Spinal cord (tissue), 10 donors: ENCODE measurements around the gene TNFRSF8. TPM values are rescaled to one million over a fixed set of nuclear protein-coding genes. Genes with fewer than 3 reads are reported as not detected.
"Not testable (repeated sequence)": the region's sequence is repeated elsewhere in the genome, so short reads cannot be mapped to it uniquely, and the experiment has no call there.

Source experiments
- DNase-seq, 6 donors: peaks; one replicate each; pipeline versions ENCODE4 v3.0.0 to v3.0.0-alpha.2; 2013 to 2015; ENCODE audit warnings: low spot score in 6 of 6, low read depth in 4 of 6
- H3K27ac ChIP-seq: one replicate; pipeline ENCODE4 v1.5.1; 2013; ENCODE audit warnings: low read depth, low read length, control low read depth
- H3K27me3 ChIP-seq: one replicate; pipeline ENCODE4 v1.6.1; 2013; ENCODE audit warnings: low read length; ENCODE audit not compliant: control insufficient read depth, insufficient read depth
- H3K36me3 ChIP-seq: one replicate; pipeline ENCODE4 v1.6.1; 2013; ENCODE audit warnings: low read length; ENCODE audit not compliant: control insufficient read depth, insufficient read depth
- H3K4me1 ChIP-seq: one replicate; pipeline ENCODE4 v1.6.1; 2013; ENCODE audit warnings: low read length; ENCODE audit not compliant: control insufficient read depth, insufficient read depth
- H3K4me3 ChIP-seq: one replicate; pipeline ENCODE4 v1.5.1; 2013; ENCODE audit warnings: low read depth, low read length, control low read depth
- H3K9me3 ChIP-seq: one replicate; pipeline ENCODE4 v1.6.1; 2013; ENCODE audit warnings: low read length; ENCODE audit not compliant: control insufficient read depth, insufficient read depth
- WGBS: methylation state at CpG from one replicate; pipeline ENCODE4 v1.1.5; 2013; ENCODE audit warnings: missing lambda C conversion rate; ENCODE audit not compliant: insufficient coverage; 5-methylcytosine and 5-hydroxymethylcytosine counted together
- polyA plus RNA-seq, 2 donors: library from polyadenylated mRNA; unstranded; fragments of 120-200 nt; gene quantifications; one replicate each; pipeline ENCODE4 v1.2.1, GENCODE V29; 2013; ENCODE audit not compliant: insufficient read length in 2 of 2
- total RNA-seq, 2 donors: library from RNA; depleted of rRNA in 1 of 2; stranded (reverse); fragments of 120-200 nt in 1 of 2; fragments of >200 nt in 1 of 2; gene quantifications; one replicate each; pipeline versions ENCODE4 v1.2.3 to v1.2.4, GENCODE V29; 2013 to 2014
- donor health status: healthy.

The TNFRSF8 gene
- total and polyA plus RNA-seq, 4 donors = 0.11 to 0.20 (median 0.12) TPM; not detected in 1

DNA sequence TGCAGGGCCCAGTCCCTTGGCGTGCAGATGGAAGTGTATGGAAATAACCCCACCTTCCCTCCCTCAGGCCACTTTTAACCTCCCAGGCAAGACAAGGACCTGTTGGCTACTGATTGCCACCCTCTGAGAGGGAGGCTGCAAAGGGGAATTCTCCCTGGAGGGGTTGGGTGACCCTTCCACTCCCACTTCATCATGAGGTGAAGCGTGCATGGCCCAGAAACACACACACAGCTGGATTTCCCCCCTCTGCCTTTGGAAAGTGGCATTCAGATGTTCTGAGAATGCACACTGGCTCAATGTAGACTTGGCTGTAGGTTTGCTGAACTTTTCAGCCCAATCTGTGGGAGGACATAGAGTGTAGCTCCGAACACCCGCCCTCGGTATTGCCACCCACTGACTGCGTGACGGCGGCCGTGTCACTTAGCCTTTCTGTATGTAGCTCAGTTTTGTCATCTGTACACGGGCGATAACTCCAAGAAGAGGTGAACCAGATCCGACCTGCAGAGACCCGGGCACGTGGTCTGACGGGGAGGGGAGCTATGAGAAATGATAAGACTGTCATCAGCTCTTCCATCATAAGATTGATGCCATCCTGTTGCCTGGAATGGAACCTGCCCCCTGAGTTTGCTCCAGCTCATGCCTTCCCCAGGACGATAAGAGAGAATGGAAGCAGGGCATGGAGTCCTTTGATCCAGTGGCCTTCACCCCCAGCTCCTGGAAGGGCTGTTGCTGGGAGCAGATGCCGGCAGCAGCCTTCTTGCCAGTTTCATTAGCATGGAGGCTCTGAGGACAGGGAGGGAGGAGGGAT is 24.5 kb upstream of the TNFRSF8 start:
- Histone ChIP-seq H3K27me3 (no peaks in the 10 kb centered on the region), H3K4me1 (peaks cover 21% of the 10 kb centered on the region), H3K9me3 (no peaks in the 10 kb centered on the region), H3K4me3 (no peak overlapping the region), H3K36me3 (no peaks in the 10 kb centered on the region), H3K27ac (no peak overlapping the region)
- DNase-seq = no peak
- WGBS = 74% methylated on average over 9 of the region's 17 CpGs

DNA sequence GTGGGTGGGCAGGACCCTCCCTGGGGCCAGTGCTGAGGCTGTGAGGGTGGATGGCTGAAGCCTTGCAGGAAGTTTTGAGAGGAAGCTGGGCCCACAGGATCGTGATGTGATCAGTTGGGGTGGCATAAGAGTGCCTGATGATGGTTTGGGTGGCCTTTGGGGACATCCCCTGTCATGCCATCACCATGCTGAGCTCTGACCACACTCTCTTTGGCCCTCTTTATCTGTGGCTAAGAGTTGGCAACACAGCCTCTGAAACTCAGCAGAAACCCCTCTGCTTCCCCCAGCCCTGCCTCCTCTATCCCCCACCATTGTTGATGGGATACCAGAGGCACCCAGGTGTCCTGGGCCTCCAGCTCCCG is 24.0 kb upstream of the TNFRSF8 start:
- Histone ChIP-seq H3K36me3 (no peaks in the 10 kb centered on the region), H3K27me3 (no peaks in the 10 kb centered on the region), H3K27ac (no peak overlapping the region), H3K4me3 (no peak overlapping the region), H3K4me1 (peaks cover 16% of the 10 kb centered on the region), H3K9me3 (no peaks in the 10 kb centered on the region)
- WGBS = 40% methylated on average over 1 of the region's 2 CpGs
- no peak for DNase-seq

DNA sequence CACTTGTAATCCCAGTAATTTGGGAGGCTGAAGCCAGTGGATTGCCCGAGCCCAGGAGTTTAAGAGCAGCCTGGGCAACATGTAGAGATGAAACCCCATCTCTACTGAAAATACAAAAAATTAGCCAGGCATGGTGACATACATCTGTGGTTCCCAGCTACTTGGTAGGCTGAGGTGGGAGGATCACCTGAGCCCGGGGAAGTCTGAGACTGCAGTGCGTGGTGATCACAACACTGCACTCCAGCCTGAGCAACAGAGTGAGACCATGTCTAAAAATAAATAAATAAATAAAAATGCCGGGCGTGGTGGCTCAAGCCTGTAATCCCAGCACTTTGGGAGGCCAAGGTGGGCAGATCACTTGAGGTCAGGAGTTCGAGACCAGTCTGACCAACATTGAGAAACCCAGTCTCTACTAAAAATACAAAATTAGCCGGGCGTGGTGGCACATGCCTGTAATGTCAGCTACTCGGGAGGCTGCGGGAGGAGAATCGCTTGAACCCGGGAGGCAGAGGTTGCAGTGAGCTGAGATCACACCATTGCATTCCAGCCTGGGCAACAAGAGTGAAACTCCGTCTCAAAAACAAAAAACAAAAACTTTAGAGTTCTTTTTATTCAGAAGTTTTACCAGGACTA is 23.2 kb upstream of the TNFRSF8 start:
- 92% methylated on average over 8 of the region's 13 CpGs for WGBS
- not testable (repeated sequence) for H3K4me1 ChIP-seq, H3K9me3 ChIP-seq, H3K36me3 ChIP-seq, DNase-seq, H3K4me3 ChIP-seq, H3K27ac ChIP-seq, H3K27me3 ChIP-seq

DNA sequence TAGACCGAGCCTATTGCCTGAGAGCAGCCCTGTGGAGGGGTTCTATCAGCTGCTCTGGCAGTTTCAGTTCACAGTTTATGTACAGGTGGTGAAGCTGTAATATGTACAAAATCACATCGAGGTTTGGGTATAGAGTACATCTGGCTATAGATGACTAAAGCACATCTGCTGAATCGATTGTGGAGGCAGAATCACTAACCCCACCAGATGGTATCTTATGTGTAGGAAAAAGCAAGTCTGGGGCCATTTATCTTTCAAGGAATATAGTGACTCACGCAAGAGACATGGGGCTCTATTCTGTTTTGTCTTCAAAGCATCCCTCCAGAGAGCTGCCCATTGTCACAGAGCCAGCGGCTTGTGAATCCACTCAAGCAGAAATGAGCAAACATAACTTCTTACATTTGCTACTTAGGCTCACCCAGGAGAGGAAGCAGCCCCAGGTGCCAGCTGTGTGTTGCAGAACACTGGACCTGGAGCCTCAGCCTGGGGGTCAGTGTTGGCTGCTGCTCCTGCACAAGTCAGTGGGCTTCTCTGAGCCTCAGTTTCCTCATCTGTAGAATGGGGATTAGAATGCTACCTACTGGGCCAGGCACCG is 22.5 kb upstream of the TNFRSF8 start:
- no peak overlapping the region for H3K27ac ChIP-seq

DNA sequence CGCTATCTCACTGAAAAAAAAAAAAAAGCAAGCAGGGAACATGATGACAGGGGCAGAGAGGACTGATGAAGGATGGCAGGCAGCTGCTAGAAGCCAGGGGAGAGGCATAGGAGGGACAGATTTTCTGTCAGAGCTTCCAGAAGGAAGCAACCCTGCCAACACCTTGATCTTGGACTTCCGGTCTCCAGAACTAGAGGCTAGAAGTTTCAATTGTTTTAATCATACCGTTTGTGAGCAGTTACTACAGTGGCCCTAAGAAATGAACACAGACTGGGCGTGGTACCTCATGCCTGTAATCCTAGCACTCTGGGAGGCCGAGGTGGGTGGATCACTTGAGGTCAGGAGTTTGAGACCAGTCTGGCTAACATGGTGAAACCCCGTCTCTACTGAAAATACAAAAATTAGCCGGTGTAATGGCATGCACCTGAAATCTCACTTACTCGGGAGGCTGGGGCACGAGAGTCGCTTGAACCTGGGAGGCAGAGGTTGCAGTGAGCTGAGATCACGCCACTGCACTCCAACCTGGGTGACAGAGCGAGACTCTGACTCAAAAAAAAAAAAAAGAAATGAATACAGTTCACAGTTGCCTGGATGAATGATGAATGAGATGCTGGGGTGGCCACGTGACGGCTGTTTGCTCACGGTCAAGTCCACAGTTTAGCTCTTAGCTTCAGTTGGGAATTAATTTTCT is 18.8 kb upstream of the TNFRSF8 start:
- DNase-seq = not testable (repeated sequence)

More for the DNA sequence above, 22.5 kb upstream of the TNFRSF8 start:
- Histone ChIP-seq H3K27me3 (no peaks in the 10 kb centered on the region), H3K4me1 (peaks cover 5% of the 10 kb centered on the region), H3K4me3 (no peak overlapping the region), H3K36me3 (no peaks in the 10 kb centered on the region), H3K9me3 (no peaks in the 10 kb centered on the region)
- peak in 1 of 6 donors; percentile 56 for DNase-seq
- WGBS = 30% methylated on average over 1 of the region's 6 CpGs

DNA sequence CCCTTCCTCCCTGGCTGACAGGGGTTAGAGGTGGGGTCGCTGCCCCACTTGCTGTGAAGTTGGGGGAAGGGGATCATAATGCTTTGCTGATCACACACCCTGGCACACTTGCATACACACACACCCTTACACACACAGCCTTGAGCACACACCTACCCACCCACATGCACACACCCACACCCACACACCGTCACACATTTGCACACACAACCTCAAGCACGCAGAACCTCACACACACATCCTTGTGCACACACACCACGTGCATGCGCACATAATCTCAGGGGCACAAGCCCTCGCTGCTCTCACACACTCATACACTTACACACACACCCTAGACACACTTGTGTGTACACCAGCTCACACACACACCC is 16.4 kb upstream of the TNFRSF8 start:
- Histone ChIP-seq H3K4me1 (peaks cover 18% of the 10 kb centered on the region), H3K9me3 (no peaks in the 10 kb centered on the region), H3K27ac (no peak overlapping the region), H3K27me3 (no peaks in the 10 kb centered on the region), H3K36me3 (no peaks in the 10 kb centered on the region), H3K4me3 (no peak overlapping the region)
- WGBS = 91% methylated on average over 5 of the region's 6 CpGs
- no peak for DNase-seq

More for the DNA sequence above, 18.8 kb upstream of the TNFRSF8 start:
- not testable (repeated sequence) for H3K27me3 ChIP-seq, H3K36me3 ChIP-seq, H3K27ac ChIP-seq, H3K9me3 ChIP-seq, H3K4me3 ChIP-seq
- peaks cover 20% of the 10 kb centered on the region for H3K4me1 ChIP-seq
- 82% methylated on average over 14 of the region's 15 CpGs for WGBS

DNA sequence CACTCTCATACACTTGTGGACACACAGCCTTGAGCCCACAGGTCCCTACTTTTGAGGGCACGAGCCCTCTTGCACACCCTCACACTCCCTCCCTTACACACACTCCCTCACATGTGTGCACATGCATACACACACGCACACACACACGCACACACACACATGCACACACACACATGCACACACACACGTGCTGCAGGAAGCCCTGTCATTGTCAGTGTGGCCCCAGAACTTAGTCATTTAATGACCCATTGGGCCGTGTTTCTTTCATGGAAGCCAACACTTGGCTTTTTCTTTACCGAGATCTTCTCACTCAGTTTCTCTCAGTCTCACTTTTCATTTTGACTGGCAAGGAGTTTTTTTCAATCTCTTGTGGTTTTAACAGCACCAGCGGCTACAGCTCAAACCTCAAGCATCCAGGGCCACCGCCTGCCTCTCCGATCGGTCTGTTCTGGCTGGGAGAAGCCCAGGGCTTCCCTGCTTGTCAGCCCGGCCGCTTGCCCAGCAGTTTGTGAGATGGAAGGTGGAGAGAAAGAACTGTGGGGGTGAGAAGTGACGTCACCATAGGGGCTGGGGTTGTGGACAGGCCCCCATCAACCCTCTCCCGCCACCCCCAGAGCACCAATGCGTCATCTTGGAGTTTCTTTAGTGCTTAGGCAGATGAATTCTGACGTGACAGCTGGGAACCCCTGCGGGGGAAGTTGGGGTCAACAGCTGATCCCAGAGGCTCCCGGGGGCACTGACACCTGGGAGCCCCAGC is 15.8 kb upstream of the TNFRSF8 start:
- no peak overlapping the region for H3K27ac ChIP-seq
- H3K27me3 ChIP-seq = no peaks in the 10 kb centered on the region
- H3K9me3 ChIP-seq = no peaks in the 10 kb centered on the region
- 73% methylated on average over 14 of the region's 18 CpGs for WGBS
- no peak overlapping the region for H3K4me3 ChIP-seq
- no peak for DNase-seq
- H3K36me3 ChIP-seq = no peaks in the 10 kb centered on the region
- H3K4me1 ChIP-seq = peaks cover 23% of the 10 kb centered on the region

DNA sequence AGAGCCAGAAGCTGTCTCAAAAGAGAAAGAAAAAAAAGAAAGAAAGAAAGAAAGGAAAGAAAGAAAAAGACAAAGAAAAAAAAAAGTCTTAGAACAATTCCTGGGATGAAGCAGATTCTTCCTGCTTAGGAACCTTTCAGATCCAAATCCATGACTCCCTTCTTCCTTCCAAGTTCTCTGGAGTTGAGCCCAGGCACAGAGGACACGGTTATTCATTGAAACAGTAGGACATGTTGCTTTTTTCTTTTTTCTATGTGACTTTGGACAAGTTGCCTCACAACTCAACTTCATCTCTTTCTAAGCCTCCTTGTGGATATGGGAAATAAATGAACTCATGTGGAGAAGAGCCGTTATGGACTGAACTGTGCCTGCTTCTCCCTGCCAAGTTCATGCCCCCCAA is 14.7 kb upstream of the TNFRSF8 start:
- H3K27me3 ChIP-seq = no peaks in the 10 kb centered on the region
- H3K4me1 ChIP-seq = peaks cover 34% of the 10 kb centered on the region
- no CpG with 5 or more reads among the region's 2 CpGs for WGBS
- DNase-seq = peak in 5 of 6 donors; percentile 45 to 89 (median 63)
- peak overlapping the region; percentile 33 for H3K27ac ChIP-seq
- no peak overlapping the region for H3K4me3 ChIP-seq
- H3K9me3 ChIP-seq = no peaks in the 10 kb centered on the region
- H3K36me3 ChIP-seq = no peaks in the 10 kb centered on the region

DNA sequence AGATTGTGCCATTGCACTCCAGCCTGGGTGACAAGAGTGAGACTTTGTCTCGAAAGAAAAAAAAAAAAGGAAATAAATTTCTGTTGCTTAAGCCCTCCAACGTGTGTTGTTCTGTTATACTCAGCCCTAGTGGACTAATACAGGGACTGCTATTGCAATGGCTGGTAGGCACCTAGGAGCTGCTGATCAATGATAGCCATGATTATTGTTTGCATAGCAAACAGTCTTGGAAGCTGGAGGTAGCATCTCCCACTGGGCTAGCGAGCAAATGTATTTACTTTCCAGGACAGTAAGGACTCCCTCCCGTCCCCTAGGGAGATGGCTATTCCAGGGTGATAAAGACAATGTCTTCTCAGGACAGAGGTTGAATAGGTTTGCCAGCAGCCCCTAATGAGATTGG is 13.5 kb upstream of the TNFRSF8 start:
- H3K27ac ChIP-seq = no peak overlapping the region
- no peaks in the 10 kb centered on the region for H3K27me3 ChIP-seq
- no peaks in the 10 kb centered on the region for H3K9me3 ChIP-seq
- peaks cover 40% of the 10 kb centered on the region for H3K4me1 ChIP-seq
- no peaks in the 10 kb centered on the region for H3K36me3 ChIP-seq
- no peak overlapping the region for H3K4me3 ChIP-seq
- no peak for DNase-seq
- 69% methylated on average over 4 of the region's 4 CpGs for WGBS
